GM18526 (cell line): ENCODE data around the gene DLGAP3.

Experiments used
- POLR2A ChIP-seq: IDR thresholded peaks from 3 replicates; pipeline ENCODE4 v1.6.1; 2011; ENCODE audit not compliant: insufficient read length; ENCODE audit errors: extremely low read depth

Gene DLGAP3

GRCh38 chr1:34914958-34915357 lies 14.5 kb downstream of the DLGAP3 start:
- TF ChIP-seq POLR2A = no peak

- no peak for TF ChIP-seq POLR2A
Measured at GRCh38 chr1:34911465-34911864, 18.0 kb downstream of the DLGAP3 start.

- no peak for TF ChIP-seq POLR2A
Measured at GRCh38 chr1:34910425-34910824, 19.0 kb downstream of the DLGAP3 start.

GRCh38 chr1:34908369-34908768 lies 21.1 kb downstream of the DLGAP3 start:
- TF ChIP-seq POLR2A = no peak

GRCh38 chr1:34907487-34908090 lies 21.9 kb downstream of the DLGAP3 start:
- TF ChIP-seq POLR2A = no peak

GRCh38 chr1:34906756-34907155 lies 22.7 kb downstream of the DLGAP3 start:
- no peak for TF ChIP-seq POLR2A

GRCh38 chr1:34906222-34906621 lies 23.2 kb downstream of the DLGAP3 start:
- TF ChIP-seq POLR2A = no peak

- TF ChIP-seq POLR2A = no peak
Measured at GRCh38 chr1:34905098-34905459, 24.4 kb downstream of the DLGAP3 start.

GRCh38 chr1:34904236-34905097 lies 25.0 kb downstream of the DLGAP3 start:
- no peak for TF ChIP-seq POLR2A

- no peak for TF ChIP-seq POLR2A
Measured at GRCh38 chr1:34901919-34902318, 27.5 kb downstream of the DLGAP3 start.

GRCh38 chr1:34900775-34901502 lies 28.5 kb downstream of the DLGAP3 start:
- no peak for TF ChIP-seq POLR2A

GRCh38 chr1:34899906-34900305 lies 29.5 kb downstream of the DLGAP3 start:
- TF ChIP-seq POLR2A = no peak

- TF ChIP-seq POLR2A = no peak
Measured at GRCh38 chr1:34899471-34899870, 30.0 kb downstream of the DLGAP3 start.

- no peak for TF ChIP-seq POLR2A
Measured at GRCh38 chr1:34898330-34898761, 31.1 kb downstream of the DLGAP3 start.

- TF ChIP-seq POLR2A = no peak
Measured at GRCh38 chr1:34896612-34897011, 32.8 kb downstream of the DLGAP3 start.

- no peak for TF ChIP-seq POLR2A
Measured at GRCh38 chr1:34889705-34890104, 39.7 kb downstream of the DLGAP3 start.

GRCh38 chr1:34887593-34887992 lies 41.9 kb downstream of the DLGAP3 start:
- no peak for TF ChIP-seq POLR2A
